Heart left ventricle (tissue), 13 donors: Measurements from ENCODE around the gene RTL3.

Experiments
- CTCF ChIP-seq, 12 donors: fragments of 200-600 bp; sonication (generic) in 4 of 12; IDR thresholded peaks; one replicate each; pipeline versions ENCODE4 v1.5.0 to v1.8.0; 2018 to 2022; ENCODE audit warnings: antibody characterized with exemption in 12 of 12, mild to moderate bottlenecking in 5 of 12
- POLR2A ChIP-seq, 2 donors: fragments of 450-650 bp; IDR thresholded peaks; one replicate each; pipeline ENCODE4 v1.6.1; 2017; ENCODE audit warnings: antibody characterized with exemption in 2 of 2, mild to moderate bottlenecking in 2 of 2, moderate library complexity in 2 of 2
- donor health status: ischemic (EF 13 %, LVEDD 7.1; RV severe dilation, severe dysfunction).
- donor health status: DM: no; HTN: yes; CAD: no.
- donor health status: DM: no; HTN: no; CAD: no.
- donor health status: ischemic (EF 25% LVEDD 6.9; RV normal size, moderate dysfunction).
- donor health status: ischemic (EF 25% LVEDD 5.7; RV mildly dilated, moderate dysfunction).
- donor health status: ischemic (EF 35%, LVEDD 5.7; RV mildly dilated, moderate dysfunction).
- donor health status: nonischemic (EF 11% LVEDD 7.7; RV severe dilation, severe dysfunction).
- donor health status: DM: yes; HTN: yes; CAD: no.
- donor health status: PGD.
- donor health status: ischemic (EF 29% LVEDD 5.4; RV normal size, mild dysfunction).
- donor health status: nonischemic (EF 23%, LVEDD 6.1; RV moderate dilation, normal function).

DNA sequence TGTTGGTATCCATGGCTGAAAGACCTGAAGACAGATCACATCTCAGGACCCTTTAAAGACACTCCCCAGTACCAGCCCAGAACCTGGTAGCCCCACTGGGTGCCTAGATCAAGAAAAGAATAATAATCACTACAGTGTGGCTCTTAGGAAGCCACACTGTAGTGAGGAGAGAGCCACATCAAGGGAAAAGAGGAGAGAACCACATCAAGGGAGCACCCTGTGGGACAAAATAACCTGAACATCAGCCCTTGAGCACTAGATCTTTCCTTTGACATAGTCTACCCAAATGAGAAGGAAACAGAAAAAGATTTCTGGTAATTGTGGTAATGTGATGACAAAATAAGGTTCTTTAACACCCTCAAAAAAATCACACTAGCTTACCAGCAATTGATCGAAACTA is 15.3 kb downstream of the RTL3 start:
- TF ChIP-seq CTCF (IDR thresholded peaks at IDR 0.05) (no peak), POLR2A (IDR thresholded peaks at IDR 0.05) (no peak)
